HEK293 (cell line): ENCODE measurements around the gene PACSIN2.

Experiments used
- CTCF ChIA-PET: fragments of 350-600 bp; formaldehyde crosslinking; extraction: SDS; loops from one replicate; lab custom pipeline; 2021; ENCODE audit warnings: antibody characterized with exemption; lab: Yijun Ruan, JAX
- POLR2A ChIA-PET: fragments of 300-600 bp; formaldehyde crosslinking; extraction: SDS; loops from one replicate; lab custom pipeline; 2020; ENCODE audit warnings: antibody characterized with exemption, inconsistent platforms; lab: Yijun Ruan, JAX
- H3K27ac ChIP-seq: fragments of 200-500 bp; sonication (Bioruptor generic); 2 replicates; pipeline ENCODE4 v1.5.1; 2014; ENCODE audit warnings: low read depth, low read length, control low read depth, inconsistent platforms; ENCODE audit errors: extremely low read depth
- H3K36me3 ChIP-seq, 2 experiments: fragments of 200-500 bp in 1 of 2; sonication (Bioruptor generic) in 1 of 2; 1 replicate in 1 of 2; 2 replicates in 1 of 2; pipeline ENCODE4 v1.5.1; 2014 to 2017; ENCODE audit warnings: inconsistent platforms in 2 of 2, low read length in 2 of 2; ENCODE audit not compliant: control insufficient read depth in 2 of 2, insufficient read depth in 1 of 2
- H3K4me1 ChIP-seq: fragments of 200-500 bp; sonication (Bioruptor generic); 2 replicates; pipeline ENCODE4 v1.5.1; 2014; ENCODE audit warnings: mild to moderate bottlenecking, low read length, inconsistent platforms; ENCODE audit not compliant: control insufficient read depth, insufficient read depth
- H3K4me3 ChIP-seq: 2 replicates; pipeline ENCODE4 v1.5.1; 2011; ENCODE audit warnings: low read depth, mild to moderate bottlenecking, control low read depth, low read length, moderate library complexity
- H3K9me3 ChIP-seq: fragments of 200-500 bp; sonication (Bioruptor generic); 2 replicates; pipeline ENCODE4 v1.5.1; 2014; ENCODE audit warnings: low read depth, low read length, inconsistent platforms; ENCODE audit not compliant: control insufficient read depth, insufficient read depth
- KLF8 ChIP-seq: fragments of 450-650 bp; formaldehyde crosslinking; IDR thresholded peaks from 2 replicates; pipeline ENCODE4 v1.5.1; 2016; ENCODE audit warnings: missing biosample characterization, missing genetic modification characterization
- MZF1 ChIP-seq: fragments of 450-650 bp; formaldehyde crosslinking; IDR thresholded peaks from 2 replicates; pipeline ENCODE4 v1.5.1; 2017; ENCODE audit warnings: missing biosample characterization, missing genetic modification characterization, borderline replicate concordance
- OSR2 ChIP-seq: fragments of 450-650 bp; formaldehyde crosslinking; IDR thresholded peaks from 2 replicates; pipeline ENCODE4 v1.5.1; 2016; ENCODE audit warnings: missing biosample characterization, missing genetic modification characterization
- TRIM28 ChIP-seq: IDR thresholded peaks from 2 replicates; pipeline ENCODE4 v1.6.1; 2011; ENCODE audit warnings: low read length, control low read depth, borderline replicate concordance
- YY2 ChIP-seq: fragments of 450-650 bp; formaldehyde crosslinking; IDR thresholded peaks from 2 replicates; pipeline ENCODE4 v1.5.1; 2016; ENCODE audit warnings: missing biosample characterization, missing genetic modification characterization
- ZBTB21 ChIP-seq: fragments of 450-650 bp; formaldehyde crosslinking; IDR thresholded peaks from 2 replicates; pipeline ENCODE4 v1.5.1; 2017; ENCODE audit warnings: missing biosample characterization, missing genetic modification characterization
- ZNF155 ChIP-seq: fragments of 450-650 bp; formaldehyde crosslinking; IDR thresholded peaks from 2 replicates; pipeline ENCODE4 v1.5.1; 2016; ENCODE audit warnings: missing biosample characterization, missing genetic modification characterization
- ZNF184 ChIP-seq: fragments of 450-650 bp; IDR thresholded peaks from 2 replicates; pipeline ENCODE4 v1.5.1; 2018; ENCODE audit warnings: missing biosample characterization, mild to moderate bottlenecking, missing genetic modification characterization
- ZNF324 ChIP-seq: fragments of 450-650 bp; formaldehyde crosslinking; IDR thresholded peaks from 2 replicates; pipeline ENCODE4 v1.5.1; 2016; ENCODE audit warnings: missing biosample characterization, missing genetic modification characterization
- ZNF658 ChIP-seq: fragments of 450-650 bp; formaldehyde crosslinking; IDR thresholded peaks from 2 replicates; pipeline ENCODE4; 2016; ENCODE audit warnings: missing biosample characterization, missing genetic modification characterization
- TF ChIP-seq, protein P1 (sequence below): fragments of 450-650 bp; formaldehyde crosslinking; IDR thresholded peaks from 2 replicates; pipeline ENCODE4 v1.5.1; 2016; ENCODE audit warnings: missing biosample characterization, missing genetic modification characterization
- TF ChIP-seq, protein P2 (sequence below): fragments of 450-650 bp; formaldehyde crosslinking; IDR thresholded peaks from 2 replicates; pipeline ENCODE4 v1.5.1; 2016; ENCODE audit warnings: missing biosample characterization, missing genetic modification characterization, borderline replicate concordance
- TF ChIP-seq, protein P3 (sequence below): fragments of 450-650 bp; formaldehyde crosslinking; IDR thresholded peaks from 2 replicates; pipeline ENCODE4 v1.5.1; 2016; ENCODE audit warnings: missing biosample characterization, missing genetic modification characterization
- TF ChIP-seq, protein P4 (sequence below): fragments of 450-650 bp; formaldehyde crosslinking; IDR thresholded peaks from 2 replicates; pipeline ENCODE4 v1.5.1; 2016; ENCODE audit warnings: missing biosample characterization, missing genetic modification characterization

The PACSIN2 gene

DNA sequence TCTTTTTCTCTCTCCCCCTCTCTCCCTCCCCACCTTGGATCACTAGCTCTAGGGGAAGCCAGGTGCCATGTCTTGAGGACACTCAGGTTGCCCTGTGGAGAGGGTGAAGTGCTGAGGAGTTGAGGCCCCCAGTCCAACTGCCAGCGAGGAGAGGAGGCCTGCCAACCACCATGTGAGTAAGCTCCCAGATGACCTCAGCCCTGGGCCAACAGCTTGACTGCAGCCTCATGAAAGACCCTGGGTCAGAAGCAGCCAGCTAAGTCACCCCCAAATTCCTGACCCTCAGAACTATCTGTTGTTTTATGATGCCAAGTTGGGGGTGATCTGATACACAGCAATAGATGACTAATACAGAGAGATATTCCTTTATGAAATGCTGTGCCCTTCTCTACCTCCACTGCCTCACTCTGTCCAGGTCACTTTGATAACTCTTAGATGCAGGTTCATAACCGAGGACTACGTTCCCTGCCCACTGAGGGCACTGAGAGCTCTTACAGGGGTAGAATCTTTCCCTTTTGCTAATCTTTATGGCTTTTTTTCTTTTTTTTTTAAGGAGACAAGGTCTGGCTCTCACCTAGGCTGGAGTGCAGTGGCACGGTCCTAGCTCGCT, 165.9 kb downstream of the PACSIN2 start:
- Histone ChIP-seq H3K9me3 (no peaks in the 10 kb centered on the region), H3K27ac (no peak overlapping the region), H3K4me1 (no peaks in the 10 kb centered on the region), H3K36me3 (peaks cover 26 to 27% of the 10 kb centered on the region in 2 experiments), H3K4me3 (no peak overlapping the region)
- ChIA-PET CTCF (interaction anchor here (1.4 to 5.3 kb wide), 2 partner anchors 19 to 27 kb away, joined by 5 to 23 read pairs; no protein-coding TSS in a partner anchor), POLR2A (interaction anchor here (0.6 kb wide), 2 partner anchors 280 to 1547 kb away, joined by 3 to 7 read pairs; no protein-coding TSS in a partner anchor)
- TF ChIP-seq YY2 (tag by site-specific recombination), result no peak
- TF ChIP-seq, protein P1, sequence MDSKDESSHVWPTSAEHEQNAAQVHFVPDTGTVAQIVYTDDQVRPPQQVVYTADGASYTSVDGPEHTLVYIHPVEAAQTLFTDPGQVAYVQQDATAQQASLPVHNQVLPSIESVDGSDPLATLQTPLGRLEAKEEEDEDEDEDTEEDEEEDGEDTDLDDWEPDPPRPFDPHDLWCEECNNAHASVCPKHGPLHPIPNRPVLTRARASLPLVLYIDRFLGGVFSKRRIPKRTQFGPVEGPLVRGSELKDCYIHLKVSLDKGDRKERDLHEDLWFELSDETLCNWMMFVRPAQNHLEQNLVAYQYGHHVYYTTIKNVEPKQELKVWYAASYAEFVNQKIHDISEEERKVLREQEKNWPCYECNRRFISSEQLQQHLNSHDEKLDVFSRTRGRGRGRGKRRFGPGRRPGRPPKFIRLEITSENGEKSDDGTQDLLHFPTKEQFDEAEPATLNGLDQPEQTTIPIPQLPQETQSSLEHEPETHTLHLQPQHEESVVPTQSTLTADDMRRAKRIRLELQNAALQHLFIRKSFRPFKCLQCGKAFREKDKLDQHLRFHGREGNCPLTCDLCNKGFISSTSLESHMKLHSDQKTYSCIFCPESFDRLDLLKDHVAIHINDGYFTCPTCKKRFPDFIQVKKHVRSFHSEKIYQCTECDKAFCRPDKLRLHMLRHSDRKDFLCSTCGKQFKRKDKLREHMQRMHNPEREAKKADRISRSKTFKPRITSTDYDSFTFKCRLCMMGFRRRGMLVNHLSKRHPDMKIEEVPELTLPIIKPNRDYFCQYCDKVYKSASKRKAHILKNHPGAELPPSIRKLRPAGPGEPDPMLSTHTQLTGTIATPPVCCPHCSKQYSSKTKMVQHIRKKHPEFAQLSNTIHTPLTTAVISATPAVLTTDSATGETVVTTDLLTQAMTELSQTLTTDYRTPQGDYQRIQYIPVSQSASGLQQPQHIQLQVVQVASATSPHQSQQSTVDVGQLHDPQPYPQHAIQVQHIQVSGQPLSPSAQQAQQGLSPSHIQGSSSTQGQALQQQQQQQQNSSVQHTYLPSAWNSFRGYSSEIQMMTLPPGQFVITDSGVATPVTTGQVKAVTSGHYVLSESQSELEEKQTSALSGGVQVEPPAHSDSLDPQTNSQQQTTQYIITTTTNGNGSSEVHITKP (tag by site-specific recombination), result peak; percentile 58
- TF ChIP-seq KLF8 (tag by site-specific recombination), result no peak
- TF ChIP-seq, protein P2, sequence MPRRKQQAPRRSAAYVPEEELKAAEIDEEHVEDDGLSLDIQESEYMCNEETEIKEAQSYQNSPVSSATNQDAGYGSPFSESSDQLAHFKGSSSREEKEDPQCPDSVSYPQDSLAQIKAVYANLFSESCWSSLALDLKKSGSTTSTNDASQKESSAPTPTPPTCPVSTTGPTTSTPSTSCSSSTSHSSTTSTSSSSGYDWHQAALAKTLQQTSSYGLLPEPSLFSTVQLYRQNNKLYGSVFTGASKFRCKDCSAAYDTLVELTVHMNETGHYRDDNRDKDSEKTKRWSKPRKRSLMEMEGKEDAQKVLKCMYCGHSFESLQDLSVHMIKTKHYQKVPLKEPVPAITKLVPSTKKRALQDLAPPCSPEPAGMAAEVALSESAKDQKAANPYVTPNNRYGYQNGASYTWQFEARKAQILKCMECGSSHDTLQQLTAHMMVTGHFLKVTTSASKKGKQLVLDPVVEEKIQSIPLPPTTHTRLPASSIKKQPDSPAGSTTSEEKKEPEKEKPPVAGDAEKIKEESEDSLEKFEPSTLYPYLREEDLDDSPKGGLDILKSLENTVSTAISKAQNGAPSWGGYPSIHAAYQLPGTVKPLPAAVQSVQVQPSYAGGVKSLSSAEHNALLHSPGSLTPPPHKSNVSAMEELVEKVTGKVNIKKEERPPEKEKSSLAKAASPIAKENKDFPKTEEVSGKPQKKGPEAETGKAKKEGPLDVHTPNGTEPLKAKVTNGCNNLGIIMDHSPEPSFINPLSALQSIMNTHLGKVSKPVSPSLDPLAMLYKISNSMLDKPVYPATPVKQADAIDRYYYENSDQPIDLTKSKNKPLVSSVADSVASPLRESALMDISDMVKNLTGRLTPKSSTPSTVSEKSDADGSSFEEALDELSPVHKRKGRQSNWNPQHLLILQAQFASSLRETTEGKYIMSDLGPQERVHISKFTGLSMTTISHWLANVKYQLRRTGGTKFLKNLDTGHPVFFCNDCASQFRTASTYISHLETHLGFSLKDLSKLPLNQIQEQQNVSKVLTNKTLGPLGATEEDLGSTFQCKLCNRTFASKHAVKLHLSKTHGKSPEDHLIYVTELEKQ (tag by site-specific recombination), result no peak

DNA sequence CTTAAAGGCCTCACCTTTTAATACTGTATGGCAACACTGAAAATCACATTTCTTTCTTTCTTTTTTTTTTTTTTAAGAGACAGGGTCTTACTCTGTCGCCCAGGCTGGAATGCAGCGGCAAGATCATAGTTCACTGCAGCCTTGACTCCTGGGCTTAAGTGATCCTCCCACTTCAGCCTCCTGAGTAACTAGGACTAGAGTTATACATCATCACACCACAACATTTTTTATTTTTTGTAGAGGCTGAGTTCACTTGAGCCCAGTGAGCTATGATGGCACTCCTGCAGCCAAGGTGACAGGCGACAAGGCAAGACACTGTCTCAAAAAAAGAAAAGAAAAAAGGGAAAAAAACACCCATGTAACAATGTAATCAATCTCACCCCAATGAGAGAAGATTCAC, 167.8 kb downstream of the PACSIN2 start:
- POLR2A ChIA-PET, result no interaction called here
- Histone ChIP-seq H3K27ac (no peak overlapping the region), H3K4me1 (no peaks in the 10 kb centered on the region), H3K9me3 (no peaks in the 10 kb centered on the region), H3K4me3 (no peak overlapping the region), H3K36me3 (peaks cover 26 to 34% of the 10 kb centered on the region in 2 experiments)
- TF ChIP-seq ZBTB21 (tag by site-specific recombination), result no peak
- TF ChIP-seq MZF1 (tag by site-specific recombination), result no peak
- no peak for TF ChIP-seq ZNF155 (tag by site-specific recombination)
- CTCF ChIA-PET, result interaction anchor here (1.1 kb wide), 1 partner anchor 243 kb away, joined by 3 read pairs; no protein-coding TSS in a partner anchor

DNA sequence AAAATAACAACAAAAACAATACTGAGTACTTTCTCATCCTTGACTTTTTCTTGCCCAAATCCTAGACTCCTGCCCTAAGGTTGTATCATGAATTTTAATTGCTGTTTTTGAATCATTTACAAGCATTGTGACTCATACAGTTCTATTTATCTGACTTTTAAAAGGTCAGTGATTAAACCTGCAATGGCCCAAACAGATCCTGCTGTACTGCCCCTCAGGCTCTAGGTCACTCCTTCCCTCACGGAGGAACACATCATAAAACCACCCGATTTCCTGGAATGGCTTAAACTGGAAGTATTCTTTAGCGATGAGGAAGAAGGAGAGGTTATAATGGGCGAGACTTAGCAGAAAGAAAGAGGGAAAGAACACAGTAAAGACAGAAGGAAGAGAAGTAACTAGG, 170.2 kb downstream of the PACSIN2 start:
- peaks cover 33 to 50% of the 10 kb centered on the region in 2 experiments for H3K36me3 ChIP-seq
- H3K27ac ChIP-seq, result no peak overlapping the region
- ChIA-PET POLR2A (no interaction called here), CTCF (interaction anchor here (0.7 to 1.4 kb wide), 3 partner anchors 11 to 224 kb away, joined by 3 to 4 read pairs (median 3); no protein-coding TSS in a partner anchor)
- no peaks in the 10 kb centered on the region for H3K9me3 ChIP-seq
- H3K4me3 ChIP-seq, result no peak overlapping the region
- no peaks in the 10 kb centered on the region for H3K4me1 ChIP-seq
- TF ChIP-seq, protein P3, sequence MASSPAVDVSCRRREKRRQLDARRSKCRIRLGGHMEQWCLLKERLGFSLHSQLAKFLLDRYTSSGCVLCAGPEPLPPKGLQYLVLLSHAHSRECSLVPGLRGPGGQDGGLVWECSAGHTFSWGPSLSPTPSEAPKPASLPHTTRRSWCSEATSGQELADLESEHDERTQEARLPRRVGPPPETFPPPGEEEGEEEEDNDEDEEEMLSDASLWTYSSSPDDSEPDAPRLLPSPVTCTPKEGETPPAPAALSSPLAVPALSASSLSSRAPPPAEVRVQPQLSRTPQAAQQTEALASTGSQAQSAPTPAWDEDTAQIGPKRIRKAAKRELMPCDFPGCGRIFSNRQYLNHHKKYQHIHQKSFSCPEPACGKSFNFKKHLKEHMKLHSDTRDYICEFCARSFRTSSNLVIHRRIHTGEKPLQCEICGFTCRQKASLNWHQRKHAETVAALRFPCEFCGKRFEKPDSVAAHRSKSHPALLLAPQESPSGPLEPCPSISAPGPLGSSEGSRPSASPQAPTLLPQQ (tag by site-specific recombination), result no peak
- TF ChIP-seq TRIM28 (0 out of 2 replicates have a peak, but pooled peaks have one; percentile 50), ZNF658 (tag by site-specific recombination) (no peak), OSR2 (no peak), ZNF184 (no peak), ZNF324 (tag by site-specific recombination) (no peak)
- TF ChIP-seq, protein P4, sequence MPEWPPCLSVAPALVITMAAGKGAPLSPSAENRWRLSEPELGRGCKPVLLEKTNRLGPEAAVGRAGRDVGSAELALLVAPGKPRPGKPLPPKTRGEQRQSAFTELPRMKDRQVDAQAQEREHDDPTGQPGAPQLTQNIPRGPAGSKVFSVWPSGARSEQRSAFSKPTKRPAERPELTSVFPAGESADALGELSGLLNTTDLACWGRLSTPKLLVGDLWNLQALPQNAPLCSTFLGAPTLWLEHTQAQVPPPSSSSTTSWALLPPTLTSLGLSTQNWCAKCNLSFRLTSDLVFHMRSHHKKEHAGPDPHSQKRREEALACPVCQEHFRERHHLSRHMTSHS (tag by site-specific recombination), result no peak
- TF ChIP-seq, protein P1 (tag by site-specific recombination), result no peak
